ENCODE measurements around the gene TMEM150B. TPM values are rescaled to one million over a fixed set of nuclear protein-coding genes. Genes with fewer than 3 reads are reported as not detected.

Gene TMEM150B
- total and polyA plus RNA-seq, 2 donors (not counting 3 experiments of a cell fraction or from before 2014, with no cell fraction given), result not detected

- FAIRE-seq (no peak), DNase-seq (ENCODE audit: low read depth, low spot score) (no peak)
- no peaks in the 10 kb centered on the region for H3K27me3 ChIP-seq (ENCODE audit: control insufficient read depth in 2 of 2, insufficient read depth in 2 of 2, low read length in 2 of 2)
- ChIA-PET POLR2A (no interaction called here), CTCF (no interaction called here)
- H3K9me1 ChIP-seq (replicated peaks; ENCODE audit: control insufficient read depth, extremely low read depth, insufficient read depth, low read length), result no peaks in the 10 kb centered on the region
- H3K9me3 ChIP-seq (replicated peaks; ENCODE audit: control insufficient read depth, insufficient read depth, low read length), result no peaks in the 10 kb centered on the region
- TF ChIP-seq GATA2 (IDR thresholded peaks at IDR 0.05; ENCODE audit: insufficient read depth, insufficient read length, low read depth, low read length), result no peak
- no peak for TF ChIP-seq POLR2A (IDR thresholded peaks at IDR 0.05; ENCODE audit: low read depth, low read length)
- TF ChIP-seq EZH2 (IDR thresholded peaks at IDR 0.05; ENCODE audit: borderline replicate concordance, low read depth, low read length, severe bottlenecking), result no peak
- no peak for TF ChIP-seq JUN (IDR thresholded peaks at IDR 0.05; ENCODE audit: borderline replicate concordance, insufficient read depth, insufficient read length, low read depth)
- no peak for TF ChIP-seq FOS (IDR thresholded peaks at IDR 0.05; ENCODE audit: borderline replicate concordance, insufficient read depth, low read length)
- TF ChIP-seq, protein P1, sequence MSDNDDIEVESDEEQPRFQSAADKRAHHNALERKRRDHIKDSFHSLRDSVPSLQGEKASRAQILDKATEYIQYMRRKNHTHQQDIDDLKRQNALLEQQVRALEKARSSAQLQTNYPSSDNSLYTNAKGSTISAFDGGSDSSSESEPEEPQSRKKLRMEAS (IDR thresholded peaks at IDR 0.05; ENCODE audit: insufficient read depth, insufficient read length), result no peak
- TF ChIP-seq POLR2AphosphoS5 (IDR thresholded peaks at IDR 0.05; ENCODE audit: insufficient read depth, low read depth, low read length), result no peak
- TF ChIP-seq MYC (IDR thresholded peaks at IDR 0.05; ENCODE audit: low read depth, low read length), result no peak
- TF ChIP-seq, protein P2, sequence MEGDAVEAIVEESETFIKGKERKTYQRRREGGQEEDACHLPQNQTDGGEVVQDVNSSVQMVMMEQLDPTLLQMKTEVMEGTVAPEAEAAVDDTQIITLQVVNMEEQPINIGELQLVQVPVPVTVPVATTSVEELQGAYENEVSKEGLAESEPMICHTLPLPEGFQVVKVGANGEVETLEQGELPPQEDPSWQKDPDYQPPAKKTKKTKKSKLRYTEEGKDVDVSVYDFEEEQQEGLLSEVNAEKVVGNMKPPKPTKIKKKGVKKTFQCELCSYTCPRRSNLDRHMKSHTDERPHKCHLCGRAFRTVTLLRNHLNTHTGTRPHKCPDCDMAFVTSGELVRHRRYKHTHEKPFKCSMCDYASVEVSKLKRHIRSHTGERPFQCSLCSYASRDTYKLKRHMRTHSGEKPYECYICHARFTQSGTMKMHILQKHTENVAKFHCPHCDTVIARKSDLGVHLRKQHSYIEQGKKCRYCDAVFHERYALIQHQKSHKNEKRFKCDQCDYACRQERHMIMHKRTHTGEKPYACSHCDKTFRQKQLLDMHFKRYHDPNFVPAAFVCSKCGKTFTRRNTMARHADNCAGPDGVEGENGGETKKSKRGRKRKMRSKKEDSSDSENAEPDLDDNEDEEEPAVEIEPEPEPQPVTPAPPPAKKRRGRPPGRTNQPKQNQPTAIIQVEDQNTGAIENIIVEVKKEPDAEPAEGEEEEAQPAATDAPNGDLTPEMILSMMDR (IDR thresholded peaks at IDR 0.05; ENCODE audit: extremely low read depth in 1 of 2, insufficient read depth in 1 of 2, low read depth in 1 of 2, low read length in 2 of 2), result no peak
- no peaks in the 10 kb centered on the region for H4K20me1 ChIP-seq (replicated peaks; ENCODE audit: control insufficient read depth, extremely low read depth, insufficient read depth, low read length)
- no peaks in the 10 kb centered on the region for H3K4me1 ChIP-seq (ENCODE audit: control insufficient read depth, extremely low read depth, insufficient read depth, low read length)
- no peak overlapping the region for H3K9ac ChIP-seq (replicated peaks; ENCODE audit: extremely low read depth, insufficient read depth, low read length)
- H3K4me2 ChIP-seq (ENCODE audit: insufficient read depth, low read length), result no peak overlapping the region
- BruUV-seq (replicated peaks), result no TSS peak
- H3K4me3 ChIP-seq (replicated peaks in 1 of 3; ENCODE audit: insufficient read depth in 1 of 3, low read depth in 1 of 3, low read length in 3 of 3), result no peak overlapping the region
- dilution Hi-C loops (cut with MboI; ENCODE audit: extremely low pct_ligation_motif_present, low sequenced_read_pairs) (no loop called here), intact Hi-C loops (cut with micrococcal nuclease) (no loop called here)
- H3K27ac ChIP-seq (ENCODE audit: insufficient read depth, low read depth, low read length), result no peak overlapping the region
- no peaks in the 10 kb centered on the region for H3K36me3 ChIP-seq (ENCODE audit: control insufficient read depth in 2 of 2, extremely low read depth in 1 of 2, insufficient read depth in 2 of 2, low read length in 2 of 2)
- no peak overlapping the region for H2AFZ ChIP-seq (ENCODE audit: low read depth, low read length)
- no peaks in the 10 kb centered on the region for H3K79me2 ChIP-seq (ENCODE audit: control insufficient read depth, insufficient read depth, low read length)
Observed at GRCh38 chr19:55266404-55266803, 58.7 kb downstream of the TMEM150B start.
